CD1c-positive myeloid dendritic cell (primary cell): ENCODE data around the gene SMAD6.

Experiments
- DNase-seq: peaks from one replicate; pipeline ENCODE4 v3.0.0-alpha.2; 2016; ENCODE audit errors: extremely low spot score

Gene SMAD6

DNA sequence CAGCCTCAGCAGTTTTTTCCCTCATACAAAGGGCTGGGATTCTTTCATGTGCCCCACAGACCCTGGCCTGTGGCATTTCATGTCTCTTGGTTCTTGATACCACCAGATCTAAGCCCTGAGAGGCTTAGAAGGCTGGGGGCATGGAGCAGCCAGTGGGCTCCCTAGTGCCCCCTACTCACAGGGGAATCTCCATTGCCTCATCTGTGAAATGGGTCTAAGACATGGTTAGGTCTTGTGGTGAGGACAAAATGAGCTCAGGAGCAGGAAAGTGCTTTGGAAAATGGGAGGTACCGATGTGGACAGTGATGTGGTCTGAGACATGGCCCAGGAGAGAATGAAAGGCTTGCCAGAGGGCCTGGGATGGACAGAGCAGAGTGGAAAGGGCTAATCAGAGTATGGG is 94.3 kb downstream of the SMAD6 start:
- DNase-seq: no peak

DNA sequence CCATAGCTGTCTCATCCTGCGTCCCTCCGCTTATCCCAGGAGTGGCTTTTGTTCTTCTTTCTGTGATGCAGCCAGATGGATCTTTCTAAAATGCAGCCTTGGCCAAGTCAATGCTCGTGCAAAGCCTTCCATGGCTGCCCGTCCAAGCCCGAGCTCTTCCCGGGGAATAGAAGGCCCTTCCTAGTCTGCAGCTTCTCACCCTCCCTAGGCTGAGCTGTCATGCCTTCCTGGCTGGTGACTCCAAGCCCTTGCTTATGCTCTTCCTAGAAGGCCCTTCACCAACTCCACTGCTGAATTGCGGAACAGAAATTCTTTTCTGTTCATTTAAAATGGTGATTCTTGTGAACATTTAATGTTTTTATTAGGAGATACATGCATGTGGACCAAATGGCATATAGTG is 95.9 kb downstream of the SMAD6 start:
- no peak for DNase-seq

- no peak for DNase-seq
Measured at GRCh38 chr15:66798426-66799061, 96.5 kb downstream of the SMAD6 start.

DNA sequence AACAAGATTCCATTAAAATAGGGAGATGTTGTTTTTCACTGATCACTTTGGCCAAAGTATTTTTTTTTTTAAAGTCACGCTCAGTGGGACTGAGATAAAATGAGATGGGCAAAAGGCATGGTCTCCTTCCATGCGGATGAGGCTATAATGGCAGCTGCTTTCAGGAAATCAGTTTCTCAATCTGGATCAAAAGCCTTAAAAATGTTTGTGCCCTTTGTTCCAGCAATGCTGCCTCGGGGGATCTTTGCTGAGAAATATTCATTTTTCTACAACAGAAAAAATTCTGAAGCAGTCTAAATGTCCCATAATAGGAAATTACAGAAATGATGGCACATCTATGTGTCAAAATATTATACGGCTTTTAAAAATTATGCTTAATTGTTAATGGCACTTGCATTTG is 97.2 kb downstream of the SMAD6 start:
- DNase-seq: no peak

DNA sequence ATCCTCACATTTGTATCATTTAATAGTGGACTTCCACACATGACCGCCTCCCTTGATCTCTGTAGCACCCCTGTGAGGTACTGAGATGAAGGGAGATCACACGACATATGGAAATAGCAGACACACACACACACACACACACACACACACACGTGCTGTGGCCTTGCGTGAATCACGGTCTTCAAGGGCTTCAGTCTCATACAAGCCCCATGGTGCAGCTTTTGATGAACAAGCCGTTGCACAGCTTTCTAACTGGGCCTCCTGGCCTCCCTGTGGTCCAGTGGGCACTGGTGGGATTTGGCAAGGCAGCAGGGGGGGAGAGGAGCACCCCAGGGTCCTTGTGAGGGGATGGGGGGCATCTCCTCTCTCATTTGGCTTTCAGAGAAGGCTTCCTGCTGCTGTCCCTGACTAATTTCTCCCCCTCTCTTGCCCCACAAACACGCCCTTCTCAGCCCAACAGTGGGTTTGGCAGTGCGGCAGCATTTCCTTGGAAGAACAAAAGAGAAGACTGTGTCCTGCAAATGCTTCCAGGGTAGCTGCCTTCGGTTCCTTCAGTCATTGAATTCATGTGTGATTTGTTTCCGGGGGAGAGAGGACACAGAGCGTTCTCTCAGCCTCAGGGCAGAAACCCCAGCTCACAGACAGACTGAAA is 98.7 kb downstream of the SMAD6 start:
- no peak for DNase-seq

DNA sequence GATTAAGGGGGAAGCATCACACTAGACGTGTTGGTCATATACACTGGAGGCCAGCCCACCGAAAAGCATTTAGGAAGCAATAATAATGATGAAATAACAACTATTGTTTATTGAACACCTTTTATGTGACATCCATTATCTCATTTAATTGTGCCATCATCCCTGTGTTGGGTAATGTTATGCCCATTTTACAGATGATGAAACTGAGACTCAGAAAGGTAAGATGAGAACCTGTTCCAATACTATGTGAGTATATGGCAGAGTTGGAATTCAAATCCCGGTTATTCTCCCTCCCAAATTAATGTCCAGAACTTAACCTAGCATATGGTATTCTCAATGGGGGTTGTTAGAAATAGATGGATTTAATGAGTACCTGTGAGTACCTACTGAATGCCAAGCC is 99.2 kb downstream of the SMAD6 start:
- DNase-seq: no peak

- no peak for DNase-seq
Measured at GRCh38 chr15:66802025-66803001, 100.3 kb downstream of the SMAD6 start.

GRCh38 chr15:66803182-66803729 is 101.2 kb downstream of the SMAD6 start:
- DNase-seq: peak; percentile 70

DNA sequence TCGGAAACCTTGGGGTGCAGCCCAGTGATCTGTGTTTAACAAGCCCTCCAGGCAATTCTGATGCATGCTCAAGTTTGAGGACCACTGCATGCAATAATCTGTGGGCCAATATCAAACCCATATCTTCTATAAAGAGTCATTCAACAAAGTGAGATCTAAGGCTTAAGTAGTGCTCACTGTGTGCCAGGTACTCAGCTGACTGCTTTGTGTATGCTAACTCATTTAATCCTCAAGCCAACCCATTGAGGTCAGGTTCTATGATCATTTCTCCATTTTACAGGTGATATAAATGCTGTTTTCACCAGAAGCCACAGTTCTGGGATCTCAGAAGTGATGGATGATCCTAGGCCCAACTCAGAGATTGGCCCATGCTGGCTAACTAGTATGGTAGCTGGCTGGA is 101.7 kb downstream of the SMAD6 start:
- no peak for DNase-seq

GRCh38 chr15:66805202-66805885 is 103.3 kb downstream of the SMAD6 start:
- no peak for DNase-seq

- no peak for DNase-seq
Measured at GRCh38 chr15:66808181-66808824, 106.3 kb downstream of the SMAD6 start.

DNA sequence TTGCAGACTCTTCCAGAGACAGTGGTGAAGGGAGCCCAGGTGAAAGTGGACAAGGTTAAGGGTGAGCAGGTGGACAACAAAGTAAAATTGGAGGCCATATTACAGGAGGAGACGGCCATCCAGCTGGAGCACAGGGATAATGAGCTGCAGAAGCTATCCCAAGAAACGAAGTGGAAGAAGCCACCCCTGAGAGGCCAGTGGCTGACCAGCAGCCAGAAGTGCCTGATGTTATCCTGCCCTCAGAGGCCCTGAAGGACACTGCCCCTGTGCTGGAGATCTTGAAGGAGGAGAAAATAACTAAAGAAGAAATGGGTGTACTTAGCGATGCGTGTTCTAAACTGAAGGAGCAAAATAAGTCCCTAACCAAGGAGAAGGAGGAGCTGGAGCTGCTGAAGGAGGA is 107.6 kb downstream of the SMAD6 start:
- DNase-seq: no peak

- DNase-seq: no peak
Measured at GRCh38 chr15:66815318-66815717, 113.3 kb downstream of the SMAD6 start.

GRCh38 chr15:66816201-66816600 is 114.2 kb downstream of the SMAD6 start:
- no peak for DNase-seq

DNA sequence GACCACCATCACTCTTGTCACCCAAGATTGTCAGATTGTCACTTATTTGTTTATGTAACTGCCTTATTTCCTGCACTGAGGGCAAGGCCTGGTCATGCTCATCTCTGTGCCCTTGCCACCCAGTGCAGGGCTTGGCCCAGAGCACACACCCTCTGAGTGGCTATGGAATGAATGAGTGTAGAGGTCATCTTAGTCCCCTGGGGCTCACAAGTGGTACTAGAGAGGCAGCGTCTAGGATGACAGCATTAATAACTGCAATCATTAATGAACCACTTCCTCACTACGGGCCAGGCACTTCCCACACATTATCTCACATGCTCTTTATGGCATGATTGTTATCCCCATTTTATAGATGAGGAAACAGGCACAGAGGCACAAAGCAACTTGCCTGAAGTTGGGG is 117.0 kb downstream of the SMAD6 start:
- DNase-seq: peak; percentile 59

GRCh38 chr15:66820481-66821176 is 118.6 kb downstream of the SMAD6 start:
- DNase-seq: no peak

GRCh38 chr15:66821307-66821706 is 119.3 kb downstream of the SMAD6 start:
- no peak for DNase-seq

DNA sequence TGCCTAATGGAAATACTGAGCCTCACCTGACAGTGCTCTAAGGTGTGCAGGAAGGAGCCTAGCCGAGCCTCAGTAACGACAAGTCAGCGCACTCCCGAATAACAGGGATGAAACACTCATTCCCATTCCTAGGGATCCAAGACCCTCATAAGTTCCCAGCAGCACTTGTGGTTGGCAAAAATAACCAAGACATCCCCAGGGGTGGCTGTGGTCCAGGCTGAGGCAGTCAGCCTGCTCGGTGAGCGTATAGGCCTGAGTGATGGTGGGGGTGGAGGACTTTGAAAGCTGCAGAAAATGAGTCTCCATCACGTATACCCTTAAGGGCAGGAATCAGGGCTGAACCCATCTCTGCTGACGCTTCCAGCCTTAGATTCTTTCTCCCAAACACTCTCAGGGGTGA is 120.1 kb downstream of the SMAD6 start:
- no peak for DNase-seq

DNA sequence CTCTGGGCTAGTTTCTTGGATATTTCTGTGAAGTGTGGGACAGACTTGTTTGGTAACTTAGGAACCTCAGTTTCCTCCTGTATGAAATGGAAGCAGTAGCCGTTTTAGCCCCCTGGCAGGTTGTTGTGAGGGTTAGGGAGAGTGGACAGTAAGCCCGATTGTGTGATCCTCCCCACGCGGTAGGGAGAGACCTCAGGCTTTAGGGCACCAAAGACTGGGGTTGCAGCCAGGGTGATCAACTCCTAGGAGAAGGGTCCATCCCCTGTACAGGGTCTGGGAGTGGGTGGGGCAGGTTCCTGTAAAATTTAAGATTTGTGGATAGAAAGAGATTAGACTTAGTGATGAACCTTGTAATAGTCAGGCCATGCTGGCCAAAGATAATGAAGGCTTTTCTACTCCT is 120.5 kb downstream of the SMAD6 start:
- DNase-seq: no peak

DNA sequence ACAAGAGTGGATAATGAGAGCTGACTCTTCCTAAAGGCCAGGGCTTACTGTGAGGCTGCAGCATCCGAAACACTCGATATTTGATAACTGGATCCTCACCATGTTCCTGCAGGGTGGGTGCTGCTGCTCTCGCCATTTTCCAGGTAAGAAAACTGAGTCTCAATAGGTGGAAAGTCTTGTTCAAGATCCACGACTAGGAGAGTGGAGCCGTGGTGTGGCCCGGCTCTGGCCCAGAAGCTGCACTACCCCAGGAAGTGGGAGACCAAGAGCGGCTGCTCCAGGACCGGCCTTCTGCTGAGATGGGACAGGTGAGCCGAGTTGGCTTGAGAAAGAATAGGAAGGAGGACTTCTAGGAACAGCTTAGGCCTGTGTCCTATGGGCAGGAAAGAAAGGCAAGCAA is 121.6 kb downstream of the SMAD6 start:
- no peak for DNase-seq

GRCh38 chr15:66824424-66824823 is 122.4 kb downstream of the SMAD6 start:
- DNase-seq: no peak
